ENCODE measurements around the gene SCD.
"Not testable (repeated sequence)": the region's sequence is repeated elsewhere in the genome, so short reads cannot be mapped to it uniquely, and the experiment has no call there.

Gene SCD

DNA sequence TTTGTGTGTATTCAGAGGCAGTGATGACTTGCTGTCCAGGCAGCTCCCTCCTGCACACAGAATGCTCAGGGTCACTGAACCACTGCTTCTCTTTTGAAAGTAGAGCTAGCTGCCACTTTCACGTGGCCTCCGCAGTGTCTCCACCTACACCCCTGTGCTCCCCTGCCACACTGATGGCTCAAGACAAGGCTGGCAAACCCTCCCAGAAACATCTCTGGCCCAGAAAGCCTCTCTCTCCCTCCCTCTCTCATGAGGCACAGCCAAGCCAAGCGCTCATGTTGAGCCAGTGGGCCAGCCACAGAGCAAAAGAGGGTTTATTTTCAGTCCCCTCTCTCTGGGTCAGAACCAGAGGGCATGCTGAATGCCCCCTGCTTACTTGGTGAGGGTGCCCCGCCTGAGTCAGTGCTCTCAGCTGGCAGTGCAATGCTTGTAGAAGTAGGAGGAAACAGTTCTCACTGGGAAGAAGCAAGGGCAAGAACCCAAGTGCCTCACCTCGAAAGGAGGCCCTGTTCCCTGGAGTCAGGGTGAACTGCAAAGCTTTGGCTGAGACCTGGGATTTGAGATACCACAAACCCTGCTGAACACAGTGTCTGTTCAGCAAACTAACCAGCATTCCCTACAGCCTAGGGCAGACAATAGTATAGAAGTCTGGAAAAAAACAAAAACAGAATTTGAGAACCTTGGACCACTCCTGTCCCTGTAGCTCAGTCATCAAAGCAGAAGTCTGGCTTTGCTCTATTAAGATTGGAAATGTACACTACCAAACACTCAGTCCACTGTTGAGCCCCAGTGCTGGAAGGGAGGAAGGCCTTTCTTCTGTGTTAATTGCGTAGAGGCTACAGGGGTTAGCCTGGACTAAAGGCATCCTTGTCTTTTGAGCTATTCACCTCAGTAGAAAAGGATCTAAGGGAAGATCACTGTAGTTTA is 15.8 kb downstream of the SCD start:
- DNase-seq: no peak

DNA sequence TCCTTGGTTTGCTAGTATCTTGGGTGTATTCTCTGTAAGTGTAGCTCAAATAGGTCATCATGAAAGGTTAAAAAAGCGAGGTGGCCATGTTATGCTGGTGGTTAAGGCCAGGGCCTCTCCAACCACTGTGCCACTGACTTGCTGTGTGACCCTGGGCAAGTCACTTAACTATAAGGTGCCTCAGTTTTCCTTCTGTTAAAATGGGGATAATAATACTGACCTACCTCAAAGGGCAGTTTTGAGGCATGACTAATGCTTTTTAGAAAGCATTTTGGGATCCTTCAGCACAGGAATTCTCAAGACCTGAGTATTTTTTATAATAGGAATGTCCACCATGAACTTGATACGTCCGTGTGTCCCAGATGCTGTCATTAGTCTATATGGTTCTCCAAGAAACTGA is 17.1 kb downstream of the SCD start:
- DNase-seq: no peak

DNA sequence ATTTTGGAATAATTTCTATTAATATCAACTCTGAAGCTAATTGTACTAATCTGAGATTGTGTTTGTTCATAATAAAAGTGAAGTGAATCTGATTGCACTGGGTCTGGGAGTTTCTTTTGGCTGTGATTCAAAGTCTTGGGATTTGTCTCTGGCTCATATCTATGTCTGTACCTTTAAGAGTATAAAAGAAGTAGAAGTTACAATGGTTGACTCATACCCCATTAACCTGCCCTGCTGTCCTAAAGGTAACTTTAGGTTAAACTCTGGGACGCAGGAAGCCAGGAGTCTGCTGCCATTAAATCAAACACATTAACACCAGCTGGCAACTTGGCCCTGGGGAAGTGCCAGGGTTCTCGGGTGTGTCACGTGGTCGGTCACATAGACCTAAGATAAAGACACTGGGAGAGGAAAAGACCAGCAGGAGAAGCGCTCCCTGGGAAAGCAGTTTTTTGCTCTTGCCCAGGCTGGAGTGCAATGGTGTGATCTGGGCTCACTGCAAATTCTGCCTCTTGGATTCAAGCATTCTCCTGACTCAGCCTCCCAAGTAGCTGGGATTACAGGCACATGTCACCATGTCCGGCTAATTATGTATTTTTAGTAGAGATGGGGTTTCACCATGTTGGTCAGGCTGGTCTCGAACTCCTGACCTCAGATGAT is 17.8 kb downstream of the SCD start:
- no peak for DNase-seq

DNA sequence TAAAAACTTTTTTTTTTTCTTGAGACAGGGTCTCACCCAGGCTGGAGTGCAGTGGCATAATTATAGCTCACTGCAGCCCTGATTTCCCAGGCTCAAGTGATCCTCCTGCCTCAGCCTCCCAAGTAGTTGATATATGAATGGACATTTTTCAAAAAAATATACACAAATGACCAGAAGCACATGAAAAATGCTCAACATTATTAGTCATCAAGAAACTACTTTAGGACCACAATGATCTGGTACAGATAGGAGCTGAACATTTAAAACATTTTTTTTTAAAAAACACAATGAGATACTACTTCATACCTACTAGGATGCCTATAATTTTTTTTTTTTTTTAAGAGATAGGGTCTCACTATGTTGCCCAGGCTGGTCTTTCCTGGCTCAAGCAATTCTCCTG is 21.7 kb downstream of the SCD start:
- no peak for DNase-seq

DNA sequence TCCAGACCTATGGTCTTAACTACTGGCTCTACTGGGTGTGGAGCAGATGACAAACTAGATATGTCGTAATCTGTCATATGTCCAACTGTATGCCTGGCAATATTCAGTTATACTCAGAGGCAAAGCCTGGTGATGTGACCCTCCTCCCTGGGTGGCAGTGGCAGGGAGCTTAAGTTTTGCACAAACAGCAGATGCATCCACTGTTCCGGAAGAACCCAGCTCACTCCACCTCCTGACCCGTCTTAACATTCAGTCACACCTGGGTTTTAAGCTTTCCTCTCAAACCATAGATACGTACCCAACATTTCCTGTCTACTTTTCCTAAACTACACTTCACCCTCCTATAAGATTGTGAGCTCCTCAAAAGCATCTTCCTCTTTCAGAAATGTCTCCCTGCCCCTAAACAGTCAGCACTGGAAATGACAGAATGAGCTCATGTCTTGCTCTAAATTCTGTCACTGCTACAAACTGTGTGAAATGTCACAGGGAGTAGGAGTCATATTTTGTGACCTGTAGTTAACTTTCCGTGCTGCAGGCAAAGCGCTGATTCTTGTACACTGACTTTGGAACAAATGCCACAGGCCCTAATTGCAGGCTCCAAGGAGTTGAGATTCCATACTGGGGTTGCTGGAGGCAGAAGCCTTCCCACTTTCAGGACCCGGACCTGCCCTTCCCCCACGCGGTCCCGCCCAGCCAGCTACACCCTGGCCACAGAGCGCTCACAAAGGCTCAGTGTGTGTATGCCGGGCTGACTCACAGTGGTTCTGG is 23.9 kb downstream of the SCD start:
- peak; percentile 65 for DNase-seq

DNA sequence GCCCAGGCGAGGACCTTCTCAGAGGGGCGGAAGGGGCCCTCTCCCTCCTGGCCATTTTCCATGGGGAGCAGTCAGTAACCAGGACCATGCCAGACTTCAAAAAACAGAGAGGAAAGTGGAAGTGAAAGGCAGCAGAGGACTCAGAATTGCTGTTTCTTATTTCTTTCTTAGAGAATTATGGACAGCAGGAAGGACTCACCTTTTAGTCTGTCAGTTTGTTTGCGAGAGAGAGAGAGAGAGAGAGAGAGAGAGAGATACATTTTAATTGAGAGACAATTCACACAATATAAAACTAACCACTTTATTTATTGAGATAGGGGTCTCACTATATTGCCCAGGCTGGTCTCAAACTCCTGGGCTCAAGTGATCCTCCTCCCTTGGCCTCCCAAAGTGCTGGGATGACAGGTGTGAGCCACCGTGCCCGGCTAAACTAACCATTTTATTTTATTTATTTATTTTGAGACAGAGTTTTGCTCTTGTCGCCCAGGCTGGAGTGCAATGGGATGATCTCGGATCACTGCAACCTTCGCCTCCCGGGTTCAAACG is 24.5 kb downstream of the SCD start:
- DNase-seq: no peak

DNA sequence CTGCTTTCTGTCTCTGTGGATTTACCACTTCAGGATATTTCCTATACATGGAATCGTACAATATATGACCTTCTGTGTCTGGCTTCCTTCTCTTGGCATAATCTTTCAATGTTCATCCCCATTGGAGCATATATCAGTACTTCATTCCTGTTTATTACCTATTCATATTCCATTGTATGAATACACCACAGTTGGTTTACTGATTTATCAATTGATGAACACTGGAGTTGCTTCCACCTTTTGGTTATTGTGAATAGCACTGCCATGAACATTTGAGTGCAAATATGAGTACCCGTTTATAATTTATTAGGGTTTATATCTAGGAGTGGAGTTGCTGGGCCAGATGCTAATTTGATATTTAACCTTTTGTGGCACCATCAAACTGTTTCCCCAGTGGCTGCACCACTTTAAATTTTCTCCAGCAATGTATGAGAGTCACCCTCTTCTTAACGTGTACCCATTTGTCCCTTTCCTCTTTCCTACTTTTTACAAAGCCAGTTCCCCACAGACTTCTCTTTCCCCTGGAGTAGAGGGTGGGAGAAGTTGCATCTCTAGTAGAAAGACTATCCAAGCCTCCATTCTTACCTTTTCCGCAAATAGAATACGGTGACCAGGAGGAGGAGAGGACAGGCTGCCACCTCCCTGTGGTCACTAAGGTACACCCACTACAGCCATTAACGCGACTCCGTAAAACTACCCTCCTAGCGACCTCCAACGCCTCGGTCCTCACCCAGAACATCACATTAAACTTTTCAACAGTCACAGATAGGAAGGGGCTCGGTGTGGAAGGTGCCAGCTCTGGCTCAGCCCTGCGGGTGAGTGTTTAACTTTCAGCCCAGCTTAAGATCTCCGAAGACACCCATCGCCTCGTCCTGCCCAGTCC is 25.6 kb downstream of the SCD start:
- no peak for DNase-seq

DNA sequence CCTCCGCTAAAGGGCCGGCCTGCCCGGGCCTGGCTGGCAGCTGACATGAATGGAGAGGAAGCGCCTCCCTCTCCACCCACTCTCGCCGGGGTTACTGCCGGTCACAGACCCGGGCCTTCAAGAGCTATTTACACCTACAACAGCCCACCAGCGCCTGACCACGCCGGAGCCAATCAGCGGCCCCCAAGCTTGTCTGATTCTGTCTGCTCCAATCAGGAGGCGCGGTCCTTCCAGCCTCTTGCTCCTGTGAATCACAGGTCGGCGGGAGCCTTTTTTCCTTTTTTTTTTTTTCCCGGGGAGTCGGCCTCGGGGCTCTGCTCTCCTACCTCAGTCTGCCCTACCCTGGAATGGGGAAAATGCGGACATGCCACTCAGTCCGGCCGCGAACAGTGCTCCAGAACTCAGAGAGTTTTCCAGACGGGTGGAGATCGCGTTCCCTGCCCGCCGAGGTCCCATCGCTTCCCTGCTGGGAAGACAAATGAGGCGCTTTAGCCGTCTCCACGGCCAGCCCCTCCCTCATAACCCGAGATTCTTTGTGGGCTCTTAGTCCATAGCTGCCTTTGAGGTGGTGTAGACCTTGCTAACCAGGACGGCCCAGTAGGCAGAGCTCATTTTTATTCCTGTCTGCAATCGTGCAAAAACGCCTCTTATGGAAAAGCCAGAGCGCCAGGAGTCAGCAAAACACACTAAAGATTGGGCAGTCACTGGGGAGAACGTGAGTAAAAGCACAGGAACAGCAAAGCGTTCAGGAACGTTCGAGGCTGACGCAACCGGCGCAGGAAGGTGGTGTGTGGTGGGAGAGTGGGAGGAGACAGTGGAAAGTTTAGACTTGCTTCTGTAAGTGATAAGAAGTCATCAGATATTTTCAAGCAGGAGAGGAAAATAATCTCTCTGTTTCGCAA is 26.5 kb downstream of the SCD start:
- peak; percentile 83 for DNase-seq

DNA sequence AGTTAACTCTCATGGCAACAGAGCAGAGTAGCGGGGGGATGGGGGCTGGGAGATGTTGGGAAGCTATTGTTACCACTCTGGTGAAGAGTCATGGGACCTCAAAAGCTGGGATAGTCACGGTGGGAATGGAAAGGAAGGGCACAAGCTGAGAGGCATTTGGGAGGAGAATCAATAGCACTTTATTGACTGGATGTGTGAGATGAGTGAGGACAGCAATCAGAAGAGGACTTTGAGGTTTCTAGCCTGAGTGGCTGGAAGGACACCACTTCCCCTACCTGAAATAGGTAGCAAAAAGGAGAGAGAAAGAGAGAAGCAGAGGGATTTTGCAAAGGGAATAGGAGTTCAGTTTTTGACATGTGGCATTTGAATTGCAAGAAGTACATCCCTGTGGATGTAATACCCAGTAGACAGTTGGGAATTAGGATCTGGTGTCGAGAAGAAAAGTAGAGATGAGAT is 27.2 kb downstream of the SCD start:
- no peak for DNase-seq

DNA sequence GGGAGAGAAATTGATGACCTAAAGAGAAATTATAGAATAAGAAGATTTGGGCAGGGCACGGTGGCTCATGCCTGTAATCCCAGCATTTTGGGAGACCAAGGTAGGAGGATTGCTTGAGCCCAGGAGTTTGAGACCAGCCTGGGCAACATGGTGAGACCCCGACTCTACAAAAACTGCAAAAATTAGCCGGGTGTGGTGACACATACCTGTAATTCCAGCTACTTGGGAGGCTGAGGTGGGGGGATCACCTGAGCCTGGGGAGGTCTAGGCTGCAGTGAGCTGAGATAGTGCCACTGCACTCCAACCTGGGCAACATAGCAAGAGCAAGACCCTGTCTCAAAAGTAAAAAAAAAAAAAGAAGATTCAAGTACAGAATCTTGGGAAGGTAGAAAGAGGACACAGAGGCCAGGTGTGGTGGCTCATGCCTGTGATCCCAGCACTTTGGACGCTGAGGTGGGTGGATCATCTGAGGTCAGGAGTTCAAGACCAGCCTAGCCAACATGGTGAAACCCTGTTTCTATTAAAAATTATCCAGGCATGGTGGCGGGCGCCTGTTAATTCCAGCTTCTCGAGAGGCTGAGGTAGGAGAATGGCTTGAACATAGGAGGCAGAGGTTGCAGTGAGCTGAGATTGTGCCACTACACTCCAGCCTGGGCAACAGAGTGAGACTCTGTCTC is 27.8 kb downstream of the SCD start:
- not testable (repeated sequence) for DNase-seq

DNA sequence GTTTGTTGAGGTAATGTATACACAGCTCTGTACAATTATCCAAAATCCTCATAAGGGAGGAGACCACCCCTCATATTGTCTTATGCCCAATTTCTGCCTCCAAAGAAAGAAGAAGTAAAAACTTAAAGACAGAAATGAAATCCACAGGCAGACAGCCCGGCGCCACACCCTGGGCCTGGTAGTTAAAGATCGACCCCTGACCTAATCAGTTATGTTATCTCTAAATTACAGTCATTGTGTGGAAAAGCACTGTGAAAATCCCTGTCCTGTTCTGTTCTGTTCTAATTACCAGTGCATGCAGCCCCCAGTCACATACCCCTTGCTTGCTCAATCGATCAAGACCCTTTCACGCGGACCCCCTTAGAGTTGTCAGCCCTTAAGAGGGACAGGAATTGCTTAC is 29.6 kb downstream of the SCD start:
- not testable (repeated sequence) for DNase-seq

DNA sequence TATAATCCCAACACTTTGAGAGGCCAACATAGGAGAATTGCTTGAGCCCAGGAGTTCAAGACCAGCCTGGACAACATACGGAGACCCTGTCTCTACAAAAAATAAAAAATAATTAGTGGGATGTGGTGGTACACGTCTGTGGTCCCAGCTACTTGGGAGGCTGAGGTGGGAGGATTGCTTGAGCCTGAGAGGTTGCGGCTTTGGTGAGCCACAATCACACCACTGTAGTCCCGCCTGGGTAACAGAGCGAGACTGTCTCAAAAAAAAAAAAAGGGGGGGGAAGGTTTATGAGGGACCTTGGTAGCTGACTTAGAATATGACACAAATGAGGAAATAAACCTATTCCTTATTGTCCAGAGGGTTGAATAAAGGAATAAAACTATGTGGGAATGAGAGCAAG is 30.8 kb downstream of the SCD start:
- no peak for DNase-seq

DNA sequence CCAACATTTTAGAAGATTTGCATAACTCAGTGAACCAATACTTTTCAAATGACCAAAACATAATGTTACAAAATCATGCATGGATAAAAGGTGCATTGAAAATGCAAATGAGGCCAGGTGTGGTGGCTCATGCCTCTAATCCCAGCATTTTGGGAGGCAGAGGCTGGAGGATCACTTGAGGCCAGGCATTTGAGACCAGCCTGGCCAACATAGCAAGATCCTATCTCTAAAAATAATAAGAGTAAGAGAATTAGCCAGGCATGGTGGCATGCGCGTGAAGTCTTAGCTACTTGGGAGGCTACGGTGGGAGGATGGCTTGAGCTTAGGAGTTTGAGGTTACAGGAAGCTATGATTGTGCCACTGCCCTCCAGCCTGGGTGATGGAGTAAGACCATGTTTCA is 33.4 kb downstream of the SCD start:
- no peak for DNase-seq

DNA sequence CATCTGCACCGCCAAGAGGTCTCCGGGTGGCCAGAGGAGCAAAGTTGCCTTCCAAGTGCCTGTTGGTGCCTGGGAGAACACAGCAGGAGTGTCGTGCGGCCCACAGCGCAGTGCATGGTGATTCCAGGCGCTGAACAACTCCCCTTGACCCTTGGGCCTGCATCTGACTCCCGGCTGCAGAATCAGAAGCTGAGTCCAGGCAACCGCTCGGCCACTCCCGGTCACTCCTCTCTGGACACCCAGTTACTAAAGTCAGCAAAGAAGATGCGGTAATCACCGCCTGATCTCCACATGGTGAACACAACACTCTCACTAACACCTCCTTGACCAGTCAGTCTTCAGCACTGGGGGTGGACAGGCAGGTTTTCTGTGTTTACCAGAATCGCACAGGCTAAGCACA is 35.5 kb downstream of the SCD start:
- no peak for DNase-seq

DNA sequence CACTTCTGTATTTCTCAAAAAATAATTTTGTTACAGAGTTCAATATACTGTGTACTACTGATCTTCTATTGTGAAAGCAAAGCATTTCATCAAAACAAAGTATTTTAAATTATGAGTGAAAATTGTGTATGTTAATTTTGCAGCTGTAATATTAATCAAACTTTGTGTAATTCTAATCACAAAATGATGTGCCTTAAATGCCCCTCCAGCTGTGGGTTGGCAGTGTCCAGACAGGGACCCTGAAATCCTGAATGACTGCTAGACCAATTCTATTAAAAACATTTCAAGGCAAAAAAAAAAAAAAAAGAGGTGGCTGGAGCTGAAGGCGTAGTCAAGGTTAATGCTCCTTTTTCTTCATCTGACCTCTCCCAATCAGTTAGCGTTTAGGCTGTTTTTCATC is 36.2 kb downstream of the SCD start:
- DNase-seq: no peak

DNA sequence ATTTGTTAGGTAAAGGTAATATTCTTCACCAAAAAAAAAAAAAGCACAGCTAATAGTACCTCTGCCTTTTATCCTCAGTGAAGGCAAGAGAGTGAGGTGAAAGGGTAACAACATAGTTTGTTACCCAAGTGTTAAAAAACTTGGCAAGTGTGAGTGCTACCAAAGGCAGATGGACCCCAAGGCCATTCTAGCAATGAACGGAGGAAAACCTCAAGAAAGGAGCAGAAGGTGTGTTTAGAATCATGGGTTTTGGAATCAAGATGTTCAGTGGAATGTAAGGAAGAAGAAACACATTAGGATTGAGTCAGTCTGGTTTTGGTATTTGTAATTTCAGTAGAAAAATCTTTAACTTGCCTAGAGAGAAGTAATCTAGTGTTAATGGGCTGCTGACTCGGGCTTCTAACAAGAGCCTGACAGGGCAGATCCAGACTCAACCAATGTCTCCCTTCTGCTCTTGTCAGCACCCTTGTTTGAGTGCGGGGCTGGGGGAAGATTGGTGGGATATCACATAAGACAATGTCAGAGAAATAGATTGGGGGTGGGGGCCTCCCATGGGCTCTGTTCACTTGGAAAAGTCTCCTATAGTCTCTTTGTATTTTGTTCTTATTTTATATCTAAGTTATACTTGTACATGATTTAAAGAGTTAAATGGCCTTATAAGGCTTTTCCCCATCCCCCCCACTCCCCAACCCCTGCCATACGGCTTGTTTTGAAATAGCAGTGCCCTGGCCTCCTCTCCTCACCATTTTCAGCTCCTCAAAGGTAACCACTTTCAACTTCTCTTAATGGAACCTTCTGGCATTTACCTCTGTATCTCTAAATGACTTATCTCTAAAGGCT is 44.4 kb downstream of the SCD start:
- DNase-seq: no peak

DNA sequence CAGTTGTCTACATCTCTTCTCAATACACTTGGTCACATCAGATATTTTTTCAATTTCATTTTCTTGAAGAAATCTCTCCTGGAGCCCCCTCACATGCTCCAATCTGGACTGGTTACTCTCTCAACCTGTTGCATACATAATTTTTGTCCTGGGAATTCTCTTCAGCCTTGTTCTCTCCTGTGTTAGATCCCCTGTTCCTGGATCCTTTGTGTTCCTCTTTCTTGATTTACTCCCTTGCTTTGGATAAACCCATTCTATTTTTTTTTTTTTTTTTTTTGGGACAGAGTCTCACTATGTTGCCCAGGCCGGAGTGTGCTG is 45.6 kb downstream of the SCD start:
- no peak for DNase-seq

DNA sequence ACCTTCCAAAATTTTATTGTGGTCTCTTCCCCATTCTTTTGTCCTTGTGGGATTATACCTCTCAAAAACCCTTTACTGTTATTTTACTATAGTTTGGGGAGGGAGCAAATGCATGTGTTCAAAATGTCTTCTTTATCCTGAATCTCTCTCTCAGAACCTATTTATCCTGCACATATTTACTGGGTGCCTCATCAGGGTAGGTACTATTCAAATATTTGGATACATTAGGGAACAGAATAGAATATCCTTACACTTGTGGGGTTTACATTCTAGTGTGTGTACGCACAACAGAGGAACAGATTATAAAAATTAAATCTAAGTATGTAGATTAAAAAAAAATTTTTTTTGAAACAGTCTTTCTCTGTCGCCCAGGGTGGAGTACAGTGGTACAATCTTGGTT is 48.6 kb downstream of the SCD start:
- no peak for DNase-seq

DNA sequence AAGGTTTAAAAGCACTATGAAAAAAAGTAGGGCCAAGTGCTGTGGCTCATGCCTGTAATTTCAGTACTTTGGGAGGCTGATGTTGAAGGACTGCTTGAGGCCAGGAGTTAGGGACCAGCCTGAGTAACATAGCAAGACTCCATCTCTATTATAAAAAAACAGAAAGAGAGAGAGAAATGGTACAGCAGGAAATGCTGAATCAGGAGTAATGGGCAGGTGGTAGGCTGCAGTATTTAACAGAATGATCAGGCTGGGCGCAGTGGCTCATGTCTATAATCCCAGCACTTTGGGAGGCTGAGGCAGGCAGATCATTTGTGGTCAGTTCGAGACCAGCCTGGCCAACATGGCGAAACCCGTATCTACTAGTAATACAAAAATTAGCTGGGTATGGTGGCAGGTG is 49.6 kb downstream of the SCD start:
- no peak for DNase-seq
